BJ (cell line): ENCODE results near the gene TNS3. TPM values are rescaled to one million over a fixed set of nuclear protein-coding genes. Genes with fewer than 3 reads are reported as not detected.
A peak's percentile ranks its signal among the peaks of the same experiment; 100 is the strongest.

Experiments used
- CTCF ChIA-PET: fragments of 350-600 bp; formaldehyde crosslinking; extraction: SDS; loops from one replicate; lab custom pipeline; 2021; ENCODE audit warnings: antibody characterized with exemption, inconsistent platforms; lab: Yijun Ruan, JAX
- POLR2A ChIA-PET: fragments of 300-600 bp; sonication (Branson Sonifier 250); formaldehyde crosslinking; extraction: SDS; loops from one replicate; lab custom pipeline; 2021; ENCODE audit warnings: antibody characterized with exemption; lab: Charles Lee
- DNase-seq: peaks from one replicate; pipeline ENCODE4 v3.0.0-alpha.2; 2011; ENCODE audit warnings: low read depth
- H3K27me3 ChIP-seq: 2 replicates; pipeline ENCODE4 v1.6.0; 2011; ENCODE audit warnings: low read length; ENCODE audit not compliant: control insufficient read depth, insufficient read depth
- H3K36me3 ChIP-seq: 2 replicates; pipeline ENCODE4 v1.5.1; 2011; ENCODE audit warnings: low read length; ENCODE audit not compliant: control insufficient read depth, insufficient read depth
- H3K4me3 ChIP-seq: 2 replicates; pipeline ENCODE4 v1.5.1; 2011; ENCODE audit warnings: low read depth, mild to moderate bottlenecking, control low read depth, low read length
- CTCF ChIP-seq: IDR thresholded peaks from 2 replicates; pipeline ENCODE4 v1.5.1; 2011; ENCODE audit warnings: low read depth, mild to moderate bottlenecking, control low read depth, inconsistent platforms, low read length, moderate library complexity; ENCODE audit not compliant: insufficient read depth
- polyA plus RNA-seq: library from polyadenylated mRNA; depleted of rRNA; stranded (reverse); fragments of >200 nt; gene quantifications from 2 replicates; pipeline ENCODE4 v1.2.3, GENCODE V29; 2011

Gene TNS3
- polyA plus RNA-seq, 1 experiment, result 126 TPM

- no peak overlapping the region for H3K4me3 ChIP-seq
- DNase-seq, result no peak
- POLR2A ChIA-PET, result no interaction called here
- CTCF ChIA-PET, result no interaction called here
- H3K36me3 ChIP-seq, result peaks cover 52% of the 10 kb centered on the region
- no peaks in the 10 kb centered on the region for H3K27me3 ChIP-seq
- TF ChIP-seq CTCF, result no peak
Observed at GRCh38 chr7:47367369-47367768, 214.5 kb downstream of the TNS3 start.

- Histone ChIP-seq H3K27me3 (no peaks in the 10 kb centered on the region), H3K4me3 (no peak overlapping the region), H3K36me3 (peaks cover 52% of the 10 kb centered on the region)
- POLR2A ChIA-PET, result no interaction called here
- no peak for DNase-seq
- CTCF ChIA-PET, result no interaction called here
- TF ChIP-seq CTCF, result no peak
Observed at GRCh38 chr7:47366960-47367359, 215.0 kb downstream of the TNS3 start.

- no peak for TF ChIP-seq CTCF
- Histone ChIP-seq H3K27me3 (no peaks in the 10 kb centered on the region), H3K36me3 (peaks cover 48% of the 10 kb centered on the region), H3K4me3 (no peak overlapping the region)
- CTCF ChIA-PET, result no interaction called here
- DNase-seq, result no peak
- POLR2A ChIA-PET, result no interaction called here
Observed at GRCh38 chr7:47366211-47366610, 215.7 kb downstream of the TNS3 start.

- no peak for TF ChIP-seq CTCF
- ChIA-PET CTCF (no interaction called here), POLR2A (no interaction called here)
- no peak for DNase-seq
- H3K4me3 ChIP-seq, result no peak overlapping the region
- H3K36me3 ChIP-seq, result peaks cover 38% of the 10 kb centered on the region
- H3K27me3 ChIP-seq, result no peaks in the 10 kb centered on the region
Observed at GRCh38 chr7:47362984-47363383, 218.9 kb downstream of the TNS3 start.

GRCh38 chr7:47361746-47362215 is 220.1 kb downstream of the TNS3 start:
- peak; percentile 56 for DNase-seq
- no peak overlapping the region for H3K4me3 ChIP-seq
- TF ChIP-seq CTCF, result no peak
- H3K36me3 ChIP-seq, result peaks cover 32% of the 10 kb centered on the region
- ChIA-PET CTCF (no interaction called here), POLR2A (no interaction called here)
- H3K27me3 ChIP-seq, result no peaks in the 10 kb centered on the region
